Left ventricle myocardium inferior (tissue), 1 donor: Measurements from ENCODE around the gene UBR4. TPM values are rescaled to one million over a fixed set of nuclear protein-coding genes. Genes with fewer than 3 reads are reported as not detected.

Experiments
- DNase-seq: peaks from one replicate; pipeline ENCODE4 v3.0.0-alpha.2; 2020
- H3K27ac ChIP-seq: fragments of 200-600 bp; replicated peaks from 2 replicates; pipeline ENCODE4 v1.8.0; 2021
- H3K27me3 ChIP-seq: fragments of 200-600 bp; 2 replicates; pipeline ENCODE4 v1.8.0; 2021; ENCODE audit warnings: low read depth
- H3K36me3 ChIP-seq: fragments of 200-600 bp; 2 replicates; pipeline ENCODE4 v1.8.0; 2021
- H3K4me1 ChIP-seq: fragments of 200-600 bp; 2 replicates; pipeline ENCODE4 v1.8.0; 2021
- H3K4me3 ChIP-seq: fragments of 200-600 bp; 2 replicates; pipeline ENCODE4 v1.8.0; 2021; ENCODE audit warnings: mild to moderate bottlenecking, moderate library complexity
- H3K9me3 ChIP-seq: fragments of 200-600 bp; replicated peaks from 2 replicates; pipeline ENCODE4 v1.8.0; 2021
- intact Hi-C: fragments of 100-400 bp; cut with micrococcal nuclease; formaldehyde crosslinking; loops from one replicate; pipeline ENCODE4 v1.11.0; 2022
- total RNA-seq: library from RNA; stranded (reverse); fragmentation: NEBNext Ultra II Directional; extraction: Animal tissue kit (Norgen Biotek cat#: 25700); gene quantifications from one replicate; pipeline ENCODE4 v1.2.1, GENCODE V29; 2021
- TF ChIP-seq, protein P1 (sequence below): fragments of 200-600 bp; IDR thresholded peaks from 2 replicates; pipeline ENCODE4 v1.8.0; 2021; ENCODE audit warnings: antibody characterized with exemption, mild to moderate bottlenecking, borderline replicate concordance
- donor health status: DM: no; HTN: yes; CAD: no; lungs with severe emphysema.

UBR4 gene
- total RNA-seq, 1 donor from 2014 or later: 54.3 TPM

DNA sequence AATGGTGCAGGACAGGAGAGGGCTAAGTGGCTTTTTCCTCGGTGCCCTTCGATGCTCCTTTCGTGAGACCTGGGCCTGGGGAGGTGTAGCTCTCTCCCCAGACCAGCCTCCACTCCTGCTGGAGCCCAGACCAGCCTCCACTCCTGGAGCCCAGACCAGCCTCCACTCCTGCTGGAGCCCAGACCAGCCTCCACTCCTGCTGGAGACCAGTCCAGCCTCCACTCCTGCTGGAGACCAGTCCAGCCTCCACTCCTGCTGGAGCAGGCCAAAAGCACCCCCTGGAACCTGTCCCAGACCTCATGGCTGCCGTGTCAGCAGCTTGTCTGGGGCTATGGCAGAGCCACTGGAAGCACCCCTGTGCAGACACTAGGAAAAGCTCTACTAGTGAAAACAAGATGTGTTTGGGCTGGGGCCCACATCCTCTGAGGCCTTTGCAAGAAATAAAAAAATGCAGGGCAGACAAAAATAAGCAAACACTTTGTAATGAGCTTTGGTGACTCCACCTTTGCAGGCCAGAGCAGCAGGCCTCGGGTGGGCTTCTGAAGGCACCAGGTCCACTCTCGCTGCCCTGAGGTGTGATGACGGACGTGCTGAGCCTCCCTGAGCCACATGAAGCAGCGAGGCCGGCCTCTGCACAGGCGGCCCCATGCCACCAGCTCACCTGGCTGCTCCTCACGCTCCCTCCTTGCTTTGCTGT, 137.6 kb downstream of the UBR4 start:
- Histone ChIP-seq H3K27me3 (no peaks in the 10 kb centered on the region), H3K36me3 (peaks cover 49% of the 10 kb centered on the region), H3K4me3 (no peak overlapping the region), H3K9me3 (no peaks in the 10 kb centered on the region), H3K4me1 (peaks cover 50% of the 10 kb centered on the region), H3K27ac (no peak overlapping the region)
- no peak for DNase-seq
- TF ChIP-seq, protein P1, sequence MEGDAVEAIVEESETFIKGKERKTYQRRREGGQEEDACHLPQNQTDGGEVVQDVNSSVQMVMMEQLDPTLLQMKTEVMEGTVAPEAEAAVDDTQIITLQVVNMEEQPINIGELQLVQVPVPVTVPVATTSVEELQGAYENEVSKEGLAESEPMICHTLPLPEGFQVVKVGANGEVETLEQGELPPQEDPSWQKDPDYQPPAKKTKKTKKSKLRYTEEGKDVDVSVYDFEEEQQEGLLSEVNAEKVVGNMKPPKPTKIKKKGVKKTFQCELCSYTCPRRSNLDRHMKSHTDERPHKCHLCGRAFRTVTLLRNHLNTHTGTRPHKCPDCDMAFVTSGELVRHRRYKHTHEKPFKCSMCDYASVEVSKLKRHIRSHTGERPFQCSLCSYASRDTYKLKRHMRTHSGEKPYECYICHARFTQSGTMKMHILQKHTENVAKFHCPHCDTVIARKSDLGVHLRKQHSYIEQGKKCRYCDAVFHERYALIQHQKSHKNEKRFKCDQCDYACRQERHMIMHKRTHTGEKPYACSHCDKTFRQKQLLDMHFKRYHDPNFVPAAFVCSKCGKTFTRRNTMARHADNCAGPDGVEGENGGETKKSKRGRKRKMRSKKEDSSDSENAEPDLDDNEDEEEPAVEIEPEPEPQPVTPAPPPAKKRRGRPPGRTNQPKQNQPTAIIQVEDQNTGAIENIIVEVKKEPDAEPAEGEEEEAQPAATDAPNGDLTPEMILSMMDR: no peak
- intact Hi-C loops: no loop called here

DNA sequence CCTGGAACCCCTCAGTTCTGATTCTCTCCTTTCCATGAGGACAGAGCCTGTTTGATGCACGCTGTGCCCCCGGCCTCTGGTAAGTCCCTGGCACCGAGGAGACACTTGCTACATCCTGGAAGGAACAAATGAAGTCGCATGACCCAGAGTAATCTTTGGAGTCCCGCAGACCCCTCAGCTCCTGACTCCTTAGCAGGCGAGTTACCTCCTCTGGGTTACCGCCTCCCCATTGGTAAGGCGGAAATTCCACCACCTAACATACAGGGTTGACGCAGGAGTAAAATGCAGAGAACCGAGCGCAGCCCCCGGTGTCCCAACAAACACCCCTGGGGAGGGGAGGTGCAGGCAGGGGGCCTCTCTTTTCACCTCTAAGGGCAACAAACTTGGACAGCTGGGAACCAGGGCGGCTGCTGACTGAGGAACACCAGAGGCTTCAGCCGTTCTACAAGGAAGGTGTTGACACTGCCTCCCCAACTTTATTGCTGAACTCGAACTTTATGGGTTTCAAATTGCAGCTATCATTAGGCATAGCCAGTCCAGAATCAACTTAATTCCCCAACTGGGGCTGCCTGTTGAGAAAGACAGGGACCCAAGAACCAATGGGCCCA, 138.3 kb downstream of the UBR4 start:
- no peak for DNase-seq
- Histone ChIP-seq H3K4me3 (no peak overlapping the region), H3K4me1 (peaks cover 56% of the 10 kb centered on the region), H3K9me3 (no peaks in the 10 kb centered on the region), H3K36me3 (peaks cover 42% of the 10 kb centered on the region), H3K27ac (no peak overlapping the region), H3K27me3 (no peaks in the 10 kb centered on the region)
- TF ChIP-seq, protein P1: no peak
- intact Hi-C loops: no loop called here

DNA sequence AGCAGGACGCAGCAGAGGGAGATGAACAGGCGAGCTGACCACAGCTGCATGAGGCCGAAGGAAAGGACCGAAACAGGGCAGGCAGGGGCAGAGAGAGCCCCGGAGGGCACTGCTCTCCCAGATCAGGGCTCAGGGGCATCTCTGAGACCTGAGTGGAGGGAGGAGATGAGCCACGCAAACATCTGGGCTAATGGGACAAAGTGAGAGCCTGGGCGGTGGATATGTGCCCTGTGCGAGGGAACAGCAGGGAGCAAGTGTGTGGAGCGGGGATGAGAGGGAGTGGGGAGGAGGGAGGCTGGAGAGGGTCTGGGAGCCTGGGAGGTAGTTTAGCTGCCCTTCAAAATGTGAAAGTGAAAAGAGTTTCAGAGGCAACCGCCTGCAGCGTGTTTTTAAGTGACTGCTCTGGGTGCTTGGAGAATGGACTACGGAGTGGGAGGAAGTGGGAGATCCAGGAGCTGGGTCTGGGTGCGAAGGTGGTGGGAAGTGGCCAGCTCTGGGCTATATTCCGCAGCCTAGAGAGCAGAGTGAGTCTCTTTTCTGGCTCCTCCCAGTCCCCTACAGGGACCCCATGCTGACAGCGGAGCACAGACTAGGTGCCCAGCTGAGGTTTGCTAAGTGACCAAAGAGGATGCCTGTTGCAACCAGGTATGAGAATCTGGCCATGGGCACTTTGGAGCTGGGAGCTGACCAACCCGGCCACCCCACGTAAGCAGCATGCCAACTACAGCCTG, 139.0 kb downstream of the UBR4 start:
- DNase-seq: no peak
- intact Hi-C loops: no loop called here
- H3K4me1 ChIP-seq: peaks cover 56% of the 10 kb centered on the region
- H3K9me3 ChIP-seq: no peaks in the 10 kb centered on the region
- H3K27me3 ChIP-seq: peaks cover 3% of the 10 kb centered on the region
- no peak overlapping the region for H3K4me3 ChIP-seq
- peaks cover 35% of the 10 kb centered on the region for H3K36me3 ChIP-seq
- no peak overlapping the region for H3K27ac ChIP-seq
- TF ChIP-seq, protein P1: no peak

DNA sequence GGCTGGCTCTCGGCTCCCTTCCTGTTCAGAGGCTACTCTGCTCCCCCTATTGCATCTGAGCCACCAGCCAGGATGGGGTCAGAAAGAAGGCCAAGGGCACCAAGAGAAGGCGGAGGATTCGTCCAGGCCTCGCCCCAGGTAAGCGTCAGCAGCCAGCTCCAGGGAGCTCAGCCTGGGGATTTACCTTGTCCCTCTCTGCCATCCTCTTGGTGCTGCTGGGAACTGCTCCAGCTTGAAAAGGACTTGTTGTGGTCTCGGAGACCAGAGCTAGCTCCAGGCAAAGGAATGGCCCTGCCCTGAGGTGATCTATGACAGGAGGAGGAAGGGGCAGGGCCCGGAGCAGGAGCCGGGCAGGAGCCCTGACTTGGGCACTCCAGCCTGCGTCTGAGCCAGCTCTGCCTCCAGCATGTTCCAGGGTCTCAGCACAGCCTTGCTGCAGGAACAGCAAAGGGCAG, 139.8 kb downstream of the UBR4 start:
- H3K9me3 ChIP-seq: no peaks in the 10 kb centered on the region
- no peak for DNase-seq
- peaks cover 27% of the 10 kb centered on the region for H3K36me3 ChIP-seq
- H3K27ac ChIP-seq: no peak overlapping the region
- no peak overlapping the region for H3K4me3 ChIP-seq
- H3K27me3 ChIP-seq: peaks cover 4% of the 10 kb centered on the region
- TF ChIP-seq, protein P1: no peak
- H3K4me1 ChIP-seq: peaks cover 50% of the 10 kb centered on the region
- intact Hi-C loops: no loop called here

DNA sequence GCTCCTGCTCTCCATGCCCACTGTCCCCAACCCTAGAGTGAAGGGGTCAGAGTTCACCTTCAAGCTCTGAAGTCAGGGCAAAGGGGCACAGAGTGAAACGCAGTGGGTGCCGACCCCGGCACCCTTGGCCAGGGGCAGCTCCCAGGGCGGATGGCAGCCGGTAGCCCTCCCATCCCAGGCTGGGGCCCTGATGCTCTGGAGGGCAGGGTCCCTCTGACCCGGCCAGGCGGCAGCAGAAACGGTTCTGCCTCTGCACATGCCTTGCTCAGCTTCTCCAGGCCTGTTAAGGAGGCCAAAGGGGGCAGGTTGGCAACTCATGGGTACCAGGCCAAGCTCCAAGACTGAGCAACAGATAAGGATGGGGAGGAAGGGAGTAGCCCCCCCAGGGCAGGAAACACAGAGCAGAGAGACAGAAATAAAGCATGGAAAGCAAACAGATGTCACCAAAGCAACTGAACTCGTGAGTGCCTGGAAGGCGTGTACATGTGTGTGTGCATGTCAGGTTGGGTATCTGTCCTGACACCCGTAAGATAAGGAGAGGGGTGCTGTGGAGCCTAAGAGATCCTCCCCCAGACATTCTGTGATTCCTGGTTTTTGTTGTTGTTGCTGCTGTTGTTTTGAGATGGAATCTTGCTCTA, 141.3 kb downstream of the UBR4 start:
- no peak for DNase-seq
- intact Hi-C loops: no loop called here

More for the DNA sequence above, 141.3 kb downstream of the UBR4 start:
- no peak overlapping the region for H3K27ac ChIP-seq
- peaks cover 12% of the 10 kb centered on the region for H3K36me3 ChIP-seq
- TF ChIP-seq, protein P1: no peak
- peaks cover 4% of the 10 kb centered on the region for H3K27me3 ChIP-seq
- no peaks in the 10 kb centered on the region for H3K9me3 ChIP-seq
- H3K4me1 ChIP-seq: peaks cover 35% of the 10 kb centered on the region
- H3K4me3 ChIP-seq: no peak overlapping the region
